Prostate gland (tissue), 2 donors: ENCODE measurements around the gene FUNDC2.

Experiments used
- CTCF ChIP-seq, 4 experiments: fragments of 200-600 bp in 2 of 4; fragments of 450-650 bp in 2 of 4; sonication (generic) in 2 of 4; IDR thresholded peaks; 1 replicate in 3 of 4; 2 replicates in 1 of 4; pipeline ENCODE4 v1.5.1; 2016 to 2019; ENCODE audit warnings: antibody characterized with exemption in 4 of 4, mild to moderate bottlenecking in 2 of 4, moderate library complexity in 2 of 4
- POLR2A ChIP-seq: fragments of 450-650 bp; IDR thresholded peaks from one replicate; pipeline ENCODE4 v1.6.1; 2016; ENCODE audit warnings: antibody characterized with exemption, mild to moderate bottlenecking

- TF ChIP-seq CTCF (IDR thresholded peaks at IDR 0.05) = no peak
- TF ChIP-seq POLR2A = no peak
Observed at GRCh38 chrX:155022585-155022984, 4.1 kb upstream of the FUNDC2 start, which contains the start of gene F8.
